Brain microvascular endothelial cell (primary cell): ENCODE data around the gene LPCAT1.
"Not testable (repeated sequence)": the region's sequence is repeated elsewhere in the genome, so short reads cannot be mapped to it uniquely, and the experiment has no call there.

Experiments used
- DNase-seq: peaks from one replicate; pipeline ENCODE4 v3.0.0-alpha.2; 2020
- H3K27ac ChIP-seq: fragments of 250-450 bp; sonication (Bioruptor Pico); 2 replicates; pipeline ENCODE4 v1.5.1; 2020; ENCODE audit warnings: mild to moderate bottlenecking, moderate library complexity
- H3K27me3 ChIP-seq: fragments of 250-450 bp; sonication (Bioruptor Pico); replicated peaks from 2 replicates; pipeline ENCODE4 v1.5.1; 2020; ENCODE audit warnings: mild to moderate bottlenecking
- H3K36me3 ChIP-seq: fragments of 250-450 bp; sonication (Bioruptor Pico); replicated peaks from 2 replicates; pipeline ENCODE4 v1.5.1; 2020; ENCODE audit warnings: mild to moderate bottlenecking
- H3K4me3 ChIP-seq: 2 replicates; pipeline ENCODE4 v1.5.1; 2011; ENCODE audit warnings: low read depth, mild to moderate bottlenecking, control low read depth, low read length, moderate library complexity
- in situ Hi-C: cut with HindIII; loops from 2 replicates; pipeline ENCODE4 v1.10.0; 2017; ENCODE audit warnings: low sequenced_read_pairs, low pct_ligation_motif_present
- TF ChIP-seq, protein P1 (sequence below): IDR thresholded peaks from 2 replicates; pipeline ENCODE4 v1.5.1; 2011; ENCODE audit warnings: low read depth, mild to moderate bottlenecking, moderate library complexity, low read length, control low read depth, inconsistent platforms; ENCODE audit errors: missing control alignments

The LPCAT1 gene, protein sequence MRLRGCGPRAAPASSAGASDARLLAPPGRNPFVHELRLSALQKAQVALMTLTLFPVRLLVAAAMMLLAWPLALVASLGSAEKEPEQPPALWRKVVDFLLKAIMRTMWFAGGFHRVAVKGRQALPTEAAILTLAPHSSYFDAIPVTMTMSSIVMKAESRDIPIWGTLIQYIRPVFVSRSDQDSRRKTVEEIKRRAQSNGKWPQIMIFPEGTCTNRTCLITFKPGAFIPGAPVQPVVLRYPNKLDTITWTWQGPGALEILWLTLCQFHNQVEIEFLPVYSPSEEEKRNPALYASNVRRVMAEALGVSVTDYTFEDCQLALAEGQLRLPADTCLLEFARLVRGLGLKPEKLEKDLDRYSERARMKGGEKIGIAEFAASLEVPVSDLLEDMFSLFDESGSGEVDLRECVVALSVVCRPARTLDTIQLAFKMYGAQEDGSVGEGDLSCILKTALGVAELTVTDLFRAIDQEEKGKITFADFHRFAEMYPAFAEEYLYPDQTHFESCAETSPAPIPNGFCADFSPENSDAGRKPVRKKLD

DNA sequence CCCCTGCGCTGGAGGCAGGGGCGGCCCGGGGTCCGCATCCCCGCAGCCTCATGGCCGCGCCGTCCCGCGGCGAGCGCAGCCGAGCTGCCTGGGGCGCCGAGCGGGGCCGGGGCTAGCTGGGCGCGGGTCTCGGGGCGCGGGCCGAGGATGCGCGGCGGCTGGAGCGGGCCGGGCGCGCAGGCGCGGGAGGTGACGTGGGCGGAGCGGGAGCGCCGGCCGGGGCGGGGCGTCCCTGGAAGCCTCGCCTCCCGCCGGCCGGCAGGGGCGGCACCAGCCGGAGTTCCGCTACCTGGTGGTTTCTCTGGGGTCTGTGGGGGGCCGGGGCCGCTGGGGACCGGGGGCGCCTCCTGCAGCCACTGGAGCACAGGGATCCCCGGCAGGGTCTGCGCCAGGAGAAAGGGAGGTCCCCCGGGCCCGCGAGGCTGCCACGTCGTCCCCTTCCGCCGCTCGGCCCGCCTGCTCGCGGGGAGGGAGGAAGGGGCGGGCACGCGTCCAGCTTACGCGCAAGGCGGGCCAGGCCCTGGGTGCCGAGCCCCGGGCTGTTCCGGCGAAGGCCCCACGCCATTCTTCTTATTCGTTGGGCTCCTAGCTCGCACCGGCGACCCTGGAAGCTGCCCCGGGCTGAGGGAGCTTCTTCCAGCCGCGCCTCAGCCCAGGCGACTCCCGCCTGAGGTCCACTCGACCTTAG lies at the start of gene LPCAT1:
LPCAT1 (minus strand) TSS at position 168 of the 688 bp plus-strand sequence; CDS start at position 52, 116 bp downstream.
- no peaks in the 10 kb centered on the region for H3K27me3 ChIP-seq
- DNase-seq, result peak; percentile 39
- in situ Hi-C loops, result no loop called here
- peak within 1 kb of the TSS; percentile 67 for H3K4me3 ChIP-seq
- TF ChIP-seq, protein P1, sequence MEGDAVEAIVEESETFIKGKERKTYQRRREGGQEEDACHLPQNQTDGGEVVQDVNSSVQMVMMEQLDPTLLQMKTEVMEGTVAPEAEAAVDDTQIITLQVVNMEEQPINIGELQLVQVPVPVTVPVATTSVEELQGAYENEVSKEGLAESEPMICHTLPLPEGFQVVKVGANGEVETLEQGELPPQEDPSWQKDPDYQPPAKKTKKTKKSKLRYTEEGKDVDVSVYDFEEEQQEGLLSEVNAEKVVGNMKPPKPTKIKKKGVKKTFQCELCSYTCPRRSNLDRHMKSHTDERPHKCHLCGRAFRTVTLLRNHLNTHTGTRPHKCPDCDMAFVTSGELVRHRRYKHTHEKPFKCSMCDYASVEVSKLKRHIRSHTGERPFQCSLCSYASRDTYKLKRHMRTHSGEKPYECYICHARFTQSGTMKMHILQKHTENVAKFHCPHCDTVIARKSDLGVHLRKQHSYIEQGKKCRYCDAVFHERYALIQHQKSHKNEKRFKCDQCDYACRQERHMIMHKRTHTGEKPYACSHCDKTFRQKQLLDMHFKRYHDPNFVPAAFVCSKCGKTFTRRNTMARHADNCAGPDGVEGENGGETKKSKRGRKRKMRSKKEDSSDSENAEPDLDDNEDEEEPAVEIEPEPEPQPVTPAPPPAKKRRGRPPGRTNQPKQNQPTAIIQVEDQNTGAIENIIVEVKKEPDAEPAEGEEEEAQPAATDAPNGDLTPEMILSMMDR, result peak; percentile 6
- H3K27ac ChIP-seq, result peak within 1 kb of the TSS; percentile 93
- H3K36me3 ChIP-seq, result peaks cover 9% of the 10 kb centered on the region

DNA sequence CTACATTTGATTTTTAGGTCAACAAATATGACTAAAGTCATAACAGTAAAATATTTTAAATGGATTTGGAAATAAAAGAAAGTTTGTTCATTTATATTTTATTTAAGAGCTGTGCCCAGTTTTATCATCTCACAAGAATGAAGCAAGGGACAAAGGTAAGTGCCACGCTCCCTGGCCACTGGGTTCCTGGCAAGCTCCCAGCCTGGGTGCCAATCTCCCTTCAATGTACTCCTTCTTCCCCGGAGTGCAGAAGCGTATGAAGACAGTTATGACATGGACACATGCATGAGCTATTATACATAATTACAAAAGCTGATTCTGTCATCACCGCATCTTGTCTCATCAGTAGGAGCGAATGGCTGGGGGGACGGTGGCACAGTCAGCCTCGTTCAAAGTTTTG lies 48.1 kb upstream of the LPCAT1 start:
- in situ Hi-C loops, H3K27me3 ChIP-seq, H3K27ac ChIP-seq, H3K4me3 ChIP-seq, DNase-seq, H3K36me3 ChIP-seq: not testable (repeated sequence)

DNA sequence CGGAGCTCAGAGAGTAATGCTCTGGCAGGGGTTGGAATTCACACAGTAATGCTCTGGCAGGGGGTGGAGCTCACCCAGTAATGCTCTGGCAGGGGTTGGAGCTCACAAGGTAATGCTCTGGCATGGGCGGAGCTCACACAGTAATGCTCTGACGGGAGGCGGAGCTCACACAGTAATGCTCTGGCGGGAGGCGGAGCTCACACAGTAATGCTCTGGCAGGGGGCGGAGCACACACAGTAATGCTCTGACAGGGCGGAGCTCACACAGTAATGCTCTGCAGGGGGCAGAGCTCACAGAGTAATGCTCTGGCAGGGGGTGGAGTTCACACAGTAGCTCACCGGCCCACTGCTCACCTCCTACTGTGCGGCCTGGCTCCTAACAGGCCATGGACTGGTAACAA lies 47.2 kb upstream of the LPCAT1 start:
- Histone ChIP-seq H3K27ac (no peak overlapping the region), H3K36me3 (no peaks in the 10 kb centered on the region), H3K4me3 (no peak overlapping the region), H3K27me3 (no peaks in the 10 kb centered on the region)
- TF ChIP-seq, protein P1, result no peak
- DNase-seq, result no peak
- in situ Hi-C loops, result no loop called here

DNA sequence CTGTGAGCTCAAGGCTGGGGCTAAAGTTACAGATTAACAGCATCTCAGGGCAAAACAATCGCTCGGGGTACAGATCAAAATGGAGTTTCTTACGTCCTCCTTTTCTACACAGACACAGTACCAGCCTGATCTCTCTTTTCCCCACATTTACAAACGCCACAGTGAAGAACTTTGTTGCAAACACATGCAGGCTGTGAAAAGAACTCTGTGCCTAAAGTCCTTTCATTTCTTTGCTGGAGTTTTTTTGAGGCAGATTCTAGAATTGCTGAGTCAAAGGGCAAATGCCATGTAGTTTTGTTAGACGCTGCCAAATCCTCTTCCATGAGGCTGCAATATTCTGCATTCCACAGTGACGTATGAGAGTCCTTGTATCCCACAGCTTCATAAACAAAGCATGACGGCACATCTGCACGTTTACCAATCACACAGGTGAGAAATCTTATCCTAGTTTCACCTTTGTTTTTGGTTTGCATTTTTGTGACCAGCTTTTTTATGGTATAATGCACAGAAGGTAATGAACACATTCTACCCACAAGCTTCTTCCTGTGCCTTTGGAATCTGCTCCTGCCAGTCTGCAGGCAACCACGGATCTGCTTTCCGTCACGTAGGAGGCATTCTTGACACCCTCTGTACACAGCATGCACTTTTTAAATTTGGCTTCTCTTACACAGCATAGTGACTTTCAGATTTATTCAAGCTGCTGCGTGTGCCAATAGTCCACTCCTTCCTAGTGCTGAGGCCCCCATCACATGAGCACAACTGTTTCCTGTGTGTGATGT lies 44.6 kb upstream of the LPCAT1 start:
- peak; percentile 83 for DNase-seq
- TF ChIP-seq, protein P1, result no peak
- no peaks in the 10 kb centered on the region for H3K36me3 ChIP-seq
- in situ Hi-C loops, result no loop called here
- no peaks in the 10 kb centered on the region for H3K27me3 ChIP-seq
- H3K4me3 ChIP-seq, result no peak overlapping the region
- H3K27ac ChIP-seq, result no peak overlapping the region

DNA sequence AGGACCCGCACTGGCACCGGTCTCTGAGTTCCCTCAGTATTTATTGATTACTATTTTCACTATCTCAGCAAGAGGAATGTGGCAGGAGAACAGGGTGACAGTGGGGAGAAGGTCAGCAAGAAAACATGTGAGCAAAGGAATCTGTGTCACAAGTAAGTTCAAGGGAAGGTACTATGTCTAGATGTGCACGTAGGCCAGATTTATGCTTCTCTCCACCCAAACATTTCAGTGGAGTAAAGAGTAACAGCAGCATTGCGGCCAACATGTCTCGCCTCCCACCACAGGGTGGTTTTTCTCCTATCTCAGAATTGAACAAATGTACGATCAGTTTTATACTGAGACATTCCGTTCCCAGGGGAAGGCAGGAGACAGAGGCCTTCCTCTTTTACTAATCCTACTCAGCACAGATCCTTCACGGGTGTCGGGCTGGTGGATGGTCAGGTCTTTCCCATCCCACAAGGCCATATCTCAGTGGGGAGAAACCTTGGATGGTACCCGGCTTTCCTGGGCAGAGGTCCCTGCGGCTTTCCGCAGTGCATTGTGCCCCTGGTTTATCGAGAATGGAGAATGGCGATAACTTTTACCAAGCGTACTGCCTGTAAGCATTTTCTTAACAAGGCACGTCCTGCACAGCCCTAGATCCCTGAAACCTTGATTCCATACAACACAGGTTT lies 43.9 kb upstream of the LPCAT1 start:
- DNase-seq, H3K36me3 ChIP-seq, H3K4me3 ChIP-seq, H3K27ac ChIP-seq, H3K27me3 ChIP-seq, in situ Hi-C loops: not testable (repeated sequence)

DNA sequence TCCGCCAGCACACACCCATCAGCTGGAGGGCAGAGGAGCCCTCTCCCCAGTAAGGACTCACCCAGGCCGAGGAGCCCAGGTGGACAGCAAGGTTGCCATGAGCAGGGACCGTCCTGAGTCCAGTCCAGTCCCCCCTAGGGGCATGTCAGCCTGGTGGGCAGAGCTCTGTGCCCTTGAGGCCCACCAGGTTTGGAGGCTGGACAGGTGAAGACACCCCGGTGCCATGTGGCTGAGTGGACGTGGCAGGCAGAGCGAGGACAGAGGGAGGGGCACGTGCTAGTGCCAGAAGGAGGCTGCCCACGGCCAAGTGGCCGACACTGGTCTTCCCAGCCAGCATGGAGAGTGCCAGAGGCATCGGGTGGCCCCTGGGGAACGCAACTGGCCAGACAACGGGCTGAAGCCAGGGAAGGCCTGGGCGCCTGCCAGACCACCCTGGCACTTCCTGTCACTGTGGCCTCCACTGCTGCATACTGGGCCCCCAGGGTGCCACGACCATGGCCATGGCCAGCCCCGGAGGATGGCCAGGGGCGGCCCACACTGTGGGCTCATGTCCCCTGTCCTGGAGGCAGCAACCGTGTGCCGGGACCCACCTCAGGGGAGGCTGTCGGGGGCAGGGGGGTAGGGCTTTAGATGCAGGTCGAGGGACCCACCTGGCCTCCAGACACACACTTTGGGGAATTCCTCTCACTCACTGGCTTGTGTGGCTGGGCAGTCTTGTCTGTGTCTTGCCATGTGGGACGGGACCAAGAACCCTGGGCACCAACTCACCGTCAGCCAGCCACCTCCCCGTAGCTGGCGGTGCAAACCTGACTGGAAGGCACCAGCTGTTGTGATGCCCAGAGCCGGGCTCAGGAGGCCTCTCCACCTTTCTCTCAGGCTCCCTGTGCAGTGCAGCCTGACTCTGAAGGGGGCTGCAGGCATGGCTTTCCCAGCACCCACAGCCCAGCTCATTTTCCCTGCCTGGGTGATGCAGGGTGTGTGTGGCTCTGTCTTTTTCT lies 42.3 kb upstream of the LPCAT1 start:
- TF ChIP-seq, protein P1, result no peak
- DNase-seq, result no peak
- in situ Hi-C loops, result no loop called here
- Histone ChIP-seq H3K36me3 (no peaks in the 10 kb centered on the region), H3K27me3 (no peaks in the 10 kb centered on the region), H3K27ac (no peak overlapping the region), H3K4me3 (no peak overlapping the region)
